ENCODE data around the gene ALG9.

- TF ChIP-seq CTCF (conservative IDR thresholded peaks at IDR 0.05): no peak
- TF ChIP-seq EZH2 (IDR thresholded peaks at IDR 0.05; ENCODE audit: low read depth): no peak
Measured at GRCh38 chr11:111882202-111882601, 10.8 kb upstream of the ALG9 start.
